ENCODE data around the gene HAUS5.

Gene HAUS5

DNA sequence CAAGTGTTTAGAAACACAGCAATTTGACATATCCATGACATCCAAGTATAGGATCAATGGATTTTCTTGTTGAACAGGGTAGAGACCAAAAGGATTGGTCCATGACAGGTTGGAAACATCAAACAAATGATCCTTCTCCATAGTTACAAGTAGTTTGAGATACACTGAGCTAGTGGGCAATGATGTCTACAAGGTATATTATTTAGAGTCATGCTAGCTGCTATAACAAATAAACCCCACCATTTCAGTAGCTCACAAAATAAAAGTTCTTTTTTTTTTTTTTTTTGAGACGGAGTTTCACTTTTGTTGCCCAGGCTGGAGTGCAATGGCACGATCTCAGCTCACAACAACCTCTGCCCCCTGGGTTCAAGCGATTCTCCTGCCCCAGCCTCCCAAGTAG is 4.9 kb upstream of the HAUS5 start:
- TF ChIP-seq CTCF (conservative IDR thresholded peaks at IDR 0.05; ENCODE audit: control insufficient read depth, insufficient read depth, low read depth, low read length), result no peak
- no peak overlapping the region for H3K4me3 ChIP-seq (ENCODE audit: control insufficient read depth, low read depth, low read length)
- DNase-seq (ENCODE audit: low read depth), result no peak

DNA sequence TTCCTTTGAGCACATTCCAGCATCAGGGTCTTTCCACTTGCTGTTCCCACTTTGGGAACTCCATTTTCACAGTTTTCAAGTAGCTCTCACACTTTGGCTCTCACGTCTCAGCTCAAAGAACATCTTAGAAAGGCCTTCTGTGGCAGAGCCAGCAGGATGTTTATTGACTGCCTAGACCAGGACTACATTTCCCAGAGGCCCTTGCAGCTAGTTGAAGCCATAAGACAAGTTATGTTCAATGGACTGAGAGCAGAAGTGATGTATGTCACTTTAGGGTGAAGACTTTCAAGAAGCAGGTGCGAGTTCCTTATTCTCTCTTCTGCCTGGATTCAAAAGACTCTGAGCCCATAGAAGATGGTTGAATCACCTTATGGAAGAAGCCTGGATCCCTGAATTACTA is 4.3 kb upstream of the HAUS5 start:
- no peak for DNase-seq (ENCODE audit: low read depth)
- no peak for TF ChIP-seq CTCF (conservative IDR thresholded peaks at IDR 0.05; ENCODE audit: control insufficient read depth, insufficient read depth, low read depth, low read length)
- no peak overlapping the region for H3K4me3 ChIP-seq (ENCODE audit: control insufficient read depth, low read depth, low read length)

- no peak for TF ChIP-seq CTCF (conservative IDR thresholded peaks at IDR 0.05; ENCODE audit: control insufficient read depth, insufficient read depth, low read depth, low read length)
- no peak for DNase-seq (ENCODE audit: low read depth)
Observed at GRCh38 chr19:35609851-35610353, 2.6 kb upstream of the HAUS5 start.

DNA sequence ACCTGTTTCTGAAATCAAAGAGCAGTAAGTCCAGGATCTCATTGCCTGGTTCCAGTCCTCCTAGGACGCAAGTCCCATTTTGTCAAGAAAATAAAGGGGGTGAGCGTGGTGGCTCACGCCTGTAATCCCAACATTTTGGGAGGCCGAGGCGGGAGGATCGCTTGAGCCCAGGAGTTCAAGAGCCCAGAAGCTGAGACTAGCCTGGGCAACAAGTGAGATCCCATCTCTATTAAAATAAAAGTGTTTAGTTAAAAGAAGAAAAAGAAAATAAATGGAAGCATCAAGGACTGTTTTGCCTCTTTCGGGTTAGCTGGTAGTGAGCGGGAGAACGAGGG is 344 bp upstream of the HAUS5 start:
- no peak for TF ChIP-seq CTCF (conservative IDR thresholded peaks at IDR 0.05; ENCODE audit: control insufficient read depth, insufficient read depth, low read depth, low read length)
- no peak for DNase-seq (ENCODE audit: low read depth)
- H3K4me3 ChIP-seq (ENCODE audit: control insufficient read depth, low read depth, low read length), result peak overlapping the region; percentile 91

More at GRCh38 chr19:35609851-35610353, 2.6 kb upstream of the HAUS5 start:
- no peak overlapping the region for H3K4me3 ChIP-seq (ENCODE audit: control insufficient read depth, low read depth, low read length)

GRCh38 chr19:35613574-35613973 is 1.0 kb downstream of the HAUS5 start:
- no peak for DNase-seq (ENCODE audit: low read depth)
- H3K4me3 ChIP-seq (ENCODE audit: control insufficient read depth, low read depth, low read length), result no peak overlapping the region
- no peak for TF ChIP-seq CTCF (conservative IDR thresholded peaks at IDR 0.05; ENCODE audit: control insufficient read depth, insufficient read depth, low read depth, low read length)

DNA sequence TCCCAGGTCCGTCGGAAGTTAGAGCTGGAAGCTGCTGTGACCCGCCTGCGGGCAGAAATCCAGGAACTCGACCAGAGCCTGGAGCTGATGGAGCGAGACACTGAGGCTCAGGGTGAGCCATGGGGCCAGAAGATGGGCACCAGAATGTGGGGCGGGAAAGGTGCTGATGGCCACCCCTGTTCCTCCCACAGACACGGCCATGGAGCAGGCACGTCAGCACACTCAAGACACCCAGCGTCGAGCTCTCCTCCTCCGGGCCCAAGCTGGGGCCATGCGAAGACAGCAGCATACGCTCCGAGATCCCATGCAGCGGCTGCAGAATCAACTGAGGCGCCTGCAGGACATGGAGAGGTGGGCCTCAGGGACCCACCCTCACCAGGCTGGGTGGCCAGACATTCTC is 2.5 kb downstream of the HAUS5 start:
- TF ChIP-seq CTCF (conservative IDR thresholded peaks at IDR 0.05; ENCODE audit: control insufficient read depth, insufficient read depth, low read depth, low read length), result no peak
- no peak for DNase-seq (ENCODE audit: low read depth)
- no peak overlapping the region for H3K4me3 ChIP-seq (ENCODE audit: control insufficient read depth, low read depth, low read length)

DNA sequence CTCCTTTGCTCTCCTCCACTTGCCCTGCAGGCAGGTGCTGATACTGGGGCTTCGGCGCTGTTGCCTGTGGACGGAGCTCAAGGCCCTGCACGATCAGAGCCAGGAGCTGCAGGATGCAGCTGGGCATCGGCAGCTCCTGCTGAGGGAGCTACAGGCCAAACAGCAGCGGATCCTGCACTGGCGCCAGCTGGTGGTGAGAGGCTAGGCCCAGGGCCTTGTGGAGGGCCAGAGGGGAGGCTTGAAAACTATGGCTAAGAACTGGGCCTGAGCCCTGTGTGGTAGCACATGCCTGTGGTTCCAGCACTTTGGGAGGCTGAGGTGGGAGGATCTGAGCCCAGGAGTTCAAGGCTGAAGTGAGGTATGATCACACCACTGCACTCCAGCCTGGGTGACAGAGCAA is 6.3 kb downstream of the HAUS5 start:
- no peak for DNase-seq (ENCODE audit: low read depth)
- no peak for TF ChIP-seq CTCF (conservative IDR thresholded peaks at IDR 0.05; ENCODE audit: control insufficient read depth, insufficient read depth, low read depth, low read length)
- no peak overlapping the region for H3K4me3 ChIP-seq (ENCODE audit: control insufficient read depth, low read depth, low read length)

All from fibroblast of mammary gland (primary cell).